ENCODE measurements around the gene ALPP. TPM values are rescaled to one million over a fixed set of nuclear protein-coding genes. Genes with fewer than 3 reads are reported as not detected.
"Not testable (repeated sequence)": the region's sequence is repeated elsewhere in the genome, so short reads cannot be mapped to it uniquely, and the experiment has no call there.

Gene ALPP
- total RNA-seq (0.09 TPM), polyA plus RNA-seq (ENCODE audit: insufficient read depth in 1 of 8, insufficient read length in 8 of 8, low replicate concordance in 1 of 8) (under 1 TPM in 1 of 8 donors, not detected in 7; 0.30 TPM)
- long read RNA-seq, donor 1, result 0 reads
- long read RNA-seq, donor 2, result 0 reads
- long read RNA-seq, donor 3, result 0 reads
- long read RNA-seq, donor 4, result 0 reads
- long read RNA-seq, donor 5, result 0 reads
- long read RNA-seq, donor 6, result 0 reads
- long read RNA-seq, donor 7, result 0 reads
- long read RNA-seq, donor 8, result 0 reads
- long read RNA-seq, donor 9, result 0 reads
- long read RNA-seq, donor 10, result 0 reads
- long read RNA-seq, donor 11, result 0 reads

GRCh38 chr2:232378735-232379151 is at the start of gene ALPP:
TSS of gene ALPP (plus strand) at chr2:232378751. CDS start at chr2:232378803, 52 bp downstream.
- 96% methylated on average over 2 of the region's 12 CpGs for WGBS (ENCODE audit: insufficient coverage)
- H3K36me3 ChIP-seq (ENCODE audit: control insufficient read depth, insufficient read depth, low read length); H3K4me3 ChIP-seq (ENCODE audit: low read length); DNase-seq; H3K9me3 ChIP-seq (replicated peaks; ENCODE audit: control insufficient read depth, low read depth, low read length); H3K27ac ChIP-seq (ENCODE audit: low read length); H3K4me1 ChIP-seq (ENCODE audit: control insufficient read depth, insufficient read depth, low read length): not testable (repeated sequence)
- peaks cover 31% of the 10 kb centered on the region for H3K27me3 ChIP-seq (ENCODE audit: control insufficient read depth, insufficient read depth, low read length)

- Histone ChIP-seq H3K36me3 (ENCODE audit: control insufficient read depth, insufficient read depth, low read length) (no peaks in the 10 kb centered on the region), H3K4me1 (ENCODE audit: control insufficient read depth, insufficient read depth, low read length) (peaks cover 22% of the 10 kb centered on the region), H3K27me3 (ENCODE audit: control insufficient read depth, insufficient read depth, low read length) (no peaks in the 10 kb centered on the region), H3K4me3 (ENCODE audit: low read length) (no peak overlapping the region), H3K9me3 (replicated peaks; ENCODE audit: control insufficient read depth, low read depth, low read length) (no peaks in the 10 kb centered on the region), H3K27ac (ENCODE audit: low read length) (no peak overlapping the region)
- DNase-seq, result no peak
- WGBS (ENCODE audit: insufficient coverage), result 89% methylated on average over 7 of the region's 15 CpGs
Observed at GRCh38 chr2:232329716-232330067, 48.9 kb upstream of the ALPP start.

- H3K4me3 ChIP-seq (ENCODE audit: low read length), result no peak overlapping the region
- no peaks in the 10 kb centered on the region for H3K36me3 ChIP-seq (ENCODE audit: control insufficient read depth, insufficient read depth, low read length)
- H3K27me3 ChIP-seq (ENCODE audit: control insufficient read depth, insufficient read depth, low read length), result no peaks in the 10 kb centered on the region
- DNase-seq, result no peak
- peaks cover 22% of the 10 kb centered on the region for H3K4me1 ChIP-seq (ENCODE audit: control insufficient read depth, insufficient read depth, low read length)
- peak overlapping the region; percentile 51 for H3K27ac ChIP-seq (ENCODE audit: low read length)
- 88% methylated on average over 11 of the region's 17 CpGs for WGBS (ENCODE audit: insufficient coverage)
- H3K9me3 ChIP-seq (replicated peaks; ENCODE audit: control insufficient read depth, low read depth, low read length), result no peaks in the 10 kb centered on the region
Observed at GRCh38 chr2:232330068-232330999, 48.2 kb upstream of the ALPP start.

GRCh38 chr2:232331061-232331460 is 47.5 kb upstream of the ALPP start:
- H3K4me3 ChIP-seq (ENCODE audit: low read length); H3K9me3 ChIP-seq (replicated peaks; ENCODE audit: control insufficient read depth, low read depth, low read length); H3K27me3 ChIP-seq (ENCODE audit: control insufficient read depth, insufficient read depth, low read length); H3K36me3 ChIP-seq (ENCODE audit: control insufficient read depth, insufficient read depth, low read length): not testable (repeated sequence)
- Histone ChIP-seq H3K4me1 (ENCODE audit: control insufficient read depth, insufficient read depth, low read length) (peaks cover 16% of the 10 kb centered on the region), H3K27ac (ENCODE audit: low read length) (peak overlapping the region; percentile 20)
- DNase-seq, result peak; percentile 76
- 69% methylated on average over 8 of the region's 11 CpGs for WGBS (ENCODE audit: insufficient coverage)

GRCh38 chr2:232331641-232332040 is 46.9 kb upstream of the ALPP start:
- not testable (repeated sequence) for H3K9me3 ChIP-seq (replicated peaks; ENCODE audit: control insufficient read depth, low read depth, low read length); H3K27me3 ChIP-seq (ENCODE audit: control insufficient read depth, insufficient read depth, low read length); H3K4me3 ChIP-seq (ENCODE audit: low read length); DNase-seq; H3K27ac ChIP-seq (ENCODE audit: low read length)
- peaks cover 16% of the 10 kb centered on the region for H3K4me1 ChIP-seq (ENCODE audit: control insufficient read depth, insufficient read depth, low read length)
- H3K36me3 ChIP-seq (ENCODE audit: control insufficient read depth, insufficient read depth, low read length), result peaks cover 10% of the 10 kb centered on the region
- WGBS (ENCODE audit: insufficient coverage), result 63% methylated on average over 4 of the region's 11 CpGs

- not testable (repeated sequence) for H3K27me3 ChIP-seq (ENCODE audit: control insufficient read depth, insufficient read depth, low read length); H3K9me3 ChIP-seq (replicated peaks; ENCODE audit: control insufficient read depth, low read depth, low read length); H3K4me3 ChIP-seq (ENCODE audit: low read length); DNase-seq; H3K27ac ChIP-seq (ENCODE audit: low read length)
- Histone ChIP-seq H3K36me3 (ENCODE audit: control insufficient read depth, insufficient read depth, low read length) (peaks cover 13% of the 10 kb centered on the region), H3K4me1 (ENCODE audit: control insufficient read depth, insufficient read depth, low read length) (peaks cover 16% of the 10 kb centered on the region)
- WGBS (ENCODE audit: insufficient coverage), result 56% methylated on average over 12 of the region's 26 CpGs
Observed at GRCh38 chr2:232332244-232332939, 46.2 kb upstream of the ALPP start.

GRCh38 chr2:232332940-232333259 is 45.7 kb upstream of the ALPP start:
- peaks cover 16% of the 10 kb centered on the region for H3K4me1 ChIP-seq (ENCODE audit: control insufficient read depth, insufficient read depth, low read length)
- H3K4me3 ChIP-seq (ENCODE audit: low read length), result no peak overlapping the region
- DNase-seq, result no peak
- H3K36me3 ChIP-seq (ENCODE audit: control insufficient read depth, insufficient read depth, low read length), result peaks cover 13% of the 10 kb centered on the region
- no peaks in the 10 kb centered on the region for H3K9me3 ChIP-seq (replicated peaks; ENCODE audit: control insufficient read depth, low read depth, low read length)
- H3K27ac ChIP-seq (ENCODE audit: low read length), result no peak overlapping the region
- no peaks in the 10 kb centered on the region for H3K27me3 ChIP-seq (ENCODE audit: control insufficient read depth, insufficient read depth, low read length)
- 47% methylated on average over 4 of the region's 10 CpGs for WGBS (ENCODE audit: insufficient coverage)

- Histone ChIP-seq H3K27me3 (ENCODE audit: control insufficient read depth, insufficient read depth, low read length) (no peaks in the 10 kb centered on the region), H3K4me3 (ENCODE audit: low read length) (no peak overlapping the region), H3K36me3 (ENCODE audit: control insufficient read depth, insufficient read depth, low read length) (peaks cover 13% of the 10 kb centered on the region), H3K9me3 (replicated peaks; ENCODE audit: control insufficient read depth, low read depth, low read length) (no peaks in the 10 kb centered on the region), H3K4me1 (ENCODE audit: control insufficient read depth, insufficient read depth, low read length) (peaks cover 13% of the 10 kb centered on the region), H3K27ac (ENCODE audit: low read length) (no peak overlapping the region)
- WGBS (ENCODE audit: insufficient coverage), result 94% methylated on average over 26 of the region's 28 CpGs
- DNase-seq, result no peak
Observed at GRCh38 chr2:232333361-232334135, 45.0 kb upstream of the ALPP start.

GRCh38 chr2:232334136-232334884 is 44.2 kb upstream of the ALPP start:
- Histone ChIP-seq H3K36me3 (ENCODE audit: control insufficient read depth, insufficient read depth, low read length) (peaks cover 13% of the 10 kb centered on the region), H3K4me1 (ENCODE audit: control insufficient read depth, insufficient read depth, low read length) (peaks cover 13% of the 10 kb centered on the region)
- H3K9me3 ChIP-seq (replicated peaks; ENCODE audit: control insufficient read depth, low read depth, low read length); DNase-seq; H3K4me3 ChIP-seq (ENCODE audit: low read length); H3K27ac ChIP-seq (ENCODE audit: low read length); H3K27me3 ChIP-seq (ENCODE audit: control insufficient read depth, insufficient read depth, low read length): not testable (repeated sequence)
- WGBS (ENCODE audit: insufficient coverage), result 93% methylated on average over 17 of the region's 33 CpGs
